Measurements from ENCODE around the gene CTU2. TPM values are rescaled to one million over a fixed set of nuclear protein-coding genes. Genes with fewer than 3 reads are reported as not detected.

The CTU2 gene
- polyA plus RNA-seq, 1 donor (not counting 4 experiments of a cell fraction or from before 2014, with no cell fraction given), result 6.3 TPM

GRCh38 chr16:88738151-88739084 lies 32.1 kb downstream of the CTU2 start:
- Histone ChIP-seq H3K4me1 (ENCODE audit: control insufficient read depth, extremely low read depth, insufficient read depth, low read length) (peaks cover 10% of the 10 kb centered on the region), H3K36me3 (ENCODE audit: control insufficient read depth in 2 of 2, extremely low read depth in 1 of 2, insufficient read depth in 2 of 2, low read length in 2 of 2) (peaks cover 40 to 41% of the 10 kb centered on the region in 2 experiments), H3K4me3 (ENCODE audit: control insufficient read depth in 2 of 3, extremely low read depth in 1 of 3, insufficient read depth in 2 of 3, low read depth in 1 of 3, low read length in 3 of 3) (no peak overlapping the region), H3K27me3 (ENCODE audit: control insufficient read depth, extremely low read depth, insufficient read depth, low read length) (no peaks in the 10 kb centered on the region), H3K9me1 (ENCODE audit: control insufficient read depth, extremely low read depth, insufficient read depth, low read length) (peaks cover 2% of the 10 kb centered on the region), H3K79me2 (ENCODE audit: control insufficient read depth, insufficient read depth, low read length) (peaks cover 10% of the 10 kb centered on the region), H2AFZ (ENCODE audit: control insufficient read depth, low read length) (no peak overlapping the region), H4K20me1 (ENCODE audit: control insufficient read depth, extremely low read depth, insufficient read depth, low read length) (peaks cover 23% of the 10 kb centered on the region), H3K4me2 (ENCODE audit: control insufficient read depth, extremely low read depth, insufficient read depth, low read depth, low read length) (no peak overlapping the region), H3K9ac (ENCODE audit: control insufficient read depth, extremely low read depth, insufficient read depth, low read length) (no peak overlapping the region), H3K9me3 (ENCODE audit: control insufficient read depth, low read depth, low read length) (no peaks in the 10 kb centered on the region), H3K27ac (ENCODE audit: control insufficient read depth, insufficient read depth, low read length) (no peak overlapping the region)
- TF ChIP-seq, protein P1, sequence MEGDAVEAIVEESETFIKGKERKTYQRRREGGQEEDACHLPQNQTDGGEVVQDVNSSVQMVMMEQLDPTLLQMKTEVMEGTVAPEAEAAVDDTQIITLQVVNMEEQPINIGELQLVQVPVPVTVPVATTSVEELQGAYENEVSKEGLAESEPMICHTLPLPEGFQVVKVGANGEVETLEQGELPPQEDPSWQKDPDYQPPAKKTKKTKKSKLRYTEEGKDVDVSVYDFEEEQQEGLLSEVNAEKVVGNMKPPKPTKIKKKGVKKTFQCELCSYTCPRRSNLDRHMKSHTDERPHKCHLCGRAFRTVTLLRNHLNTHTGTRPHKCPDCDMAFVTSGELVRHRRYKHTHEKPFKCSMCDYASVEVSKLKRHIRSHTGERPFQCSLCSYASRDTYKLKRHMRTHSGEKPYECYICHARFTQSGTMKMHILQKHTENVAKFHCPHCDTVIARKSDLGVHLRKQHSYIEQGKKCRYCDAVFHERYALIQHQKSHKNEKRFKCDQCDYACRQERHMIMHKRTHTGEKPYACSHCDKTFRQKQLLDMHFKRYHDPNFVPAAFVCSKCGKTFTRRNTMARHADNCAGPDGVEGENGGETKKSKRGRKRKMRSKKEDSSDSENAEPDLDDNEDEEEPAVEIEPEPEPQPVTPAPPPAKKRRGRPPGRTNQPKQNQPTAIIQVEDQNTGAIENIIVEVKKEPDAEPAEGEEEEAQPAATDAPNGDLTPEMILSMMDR (optimal IDR thresholded peaks at IDR 0.05 in 1 of 3, IDR thresholded peaks at IDR 0.05 in 1 of 3, conservative IDR thresholded peaks at IDR 0.05 in 1 of 3; ENCODE audit: extremely low read depth in 1 of 3, insufficient read depth in 2 of 3, low read length in 3 of 3), result no peak
- TF ChIP-seq EZH2 (IDR thresholded peaks at IDR 0.05; ENCODE audit: low read length), result no peak
- DNase-seq (ENCODE audit: low read depth, low spot score) (no peak), FAIRE-seq (no peak)
- dilution Hi-C loops (cut with MboI; ENCODE audit: extremely low pct_ligation_motif_present, low sequenced_read_pairs), result no loop called here

DNA sequence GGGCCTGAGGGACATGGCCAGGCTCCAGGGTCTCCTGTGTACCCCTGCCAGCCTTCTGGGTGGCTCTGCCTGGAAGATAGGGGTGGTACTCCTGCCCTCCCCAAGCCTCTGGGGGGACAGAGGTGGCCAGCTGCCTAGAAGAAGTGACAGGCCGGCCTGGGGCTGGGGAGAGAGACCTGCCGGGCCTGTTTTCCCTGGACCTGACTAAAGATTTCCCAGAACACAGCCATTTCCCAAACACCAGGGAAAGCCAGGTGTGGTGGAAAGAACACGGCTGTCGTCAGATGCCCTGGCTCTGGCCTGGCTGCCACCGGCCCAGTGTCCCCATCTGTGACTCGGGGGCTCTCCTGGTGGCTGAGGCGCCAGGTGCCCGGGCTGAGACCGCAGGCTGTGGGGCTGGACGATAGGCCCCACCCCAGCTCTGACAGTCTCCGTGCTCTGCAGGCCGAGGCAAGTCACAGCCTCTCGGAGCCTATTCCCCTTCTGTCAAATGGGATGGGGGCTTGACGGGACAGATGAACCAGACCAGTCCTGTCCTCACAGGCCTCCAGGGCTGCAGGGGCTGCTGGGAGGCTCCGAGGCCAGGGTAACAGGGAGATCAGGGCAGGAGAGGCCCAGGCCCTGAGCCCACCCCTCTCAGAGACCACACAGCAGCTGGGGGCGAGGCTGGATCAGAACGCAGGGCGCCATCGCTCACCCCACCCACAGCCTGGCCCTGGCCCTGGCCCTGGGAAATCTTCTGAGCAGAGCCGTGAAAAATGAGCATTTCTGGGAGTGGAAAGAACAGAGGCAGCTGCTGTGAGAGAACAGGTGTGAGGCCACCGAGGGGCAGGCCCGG lies 33.1 kb downstream of the CTU2 start:
- Histone ChIP-seq H3K36me3 (ENCODE audit: control insufficient read depth in 2 of 2, extremely low read depth in 1 of 2, insufficient read depth in 2 of 2, low read length in 2 of 2) (peaks cover 35 to 40% of the 10 kb centered on the region in 2 experiments), H3K9me3 (ENCODE audit: control insufficient read depth, low read depth, low read length) (no peaks in the 10 kb centered on the region), H4K20me1 (ENCODE audit: control insufficient read depth, extremely low read depth, insufficient read depth, low read length) (peaks cover 31% of the 10 kb centered on the region), H3K4me3 (ENCODE audit: control insufficient read depth in 2 of 3, extremely low read depth in 1 of 3, insufficient read depth in 2 of 3, low read depth in 1 of 3, low read length in 3 of 3) (no peak overlapping the region), H3K79me2 (ENCODE audit: control insufficient read depth, insufficient read depth, low read length) (peaks cover 18% of the 10 kb centered on the region), H3K27me3 (ENCODE audit: control insufficient read depth, extremely low read depth, insufficient read depth, low read length) (no peaks in the 10 kb centered on the region), H2AFZ (ENCODE audit: control insufficient read depth, low read length) (no peak overlapping the region), H3K9ac (ENCODE audit: control insufficient read depth, extremely low read depth, insufficient read depth, low read length) (no peak overlapping the region), H3K27ac (ENCODE audit: control insufficient read depth, insufficient read depth, low read length) (no peak overlapping the region), H3K4me1 (ENCODE audit: control insufficient read depth, extremely low read depth, insufficient read depth, low read length) (peaks cover 10% of the 10 kb centered on the region), H3K4me2 (ENCODE audit: control insufficient read depth, extremely low read depth, insufficient read depth, low read depth, low read length) (no peak overlapping the region), H3K9me1 (ENCODE audit: control insufficient read depth, extremely low read depth, insufficient read depth, low read length) (peaks cover 2% of the 10 kb centered on the region)
- dilution Hi-C loops (cut with MboI; ENCODE audit: extremely low pct_ligation_motif_present, low sequenced_read_pairs), result no loop called here
- no peak for TF ChIP-seq EZH2 (IDR thresholded peaks at IDR 0.05; ENCODE audit: low read length)
- TF ChIP-seq, protein P1 (optimal IDR thresholded peaks at IDR 0.05 in 1 of 3, IDR thresholded peaks at IDR 0.05 in 1 of 3, conservative IDR thresholded peaks at IDR 0.05 in 1 of 3; ENCODE audit: extremely low read depth in 1 of 3, insufficient read depth in 2 of 3, low read length in 3 of 3), result no peak
- DNase-seq (ENCODE audit: low read depth, low spot score) (no peak), FAIRE-seq (no peak)

Data from keratinocyte (primary cell).